Measurements from ENCODE around the gene EIF4G3. TPM values are rescaled to one million over a fixed set of nuclear protein-coding genes. Genes with fewer than 3 reads are reported as not detected.

The EIF4G3 gene
- total RNA-seq, 1 donor from 2014 or later, result 27.3 TPM

GRCh38 chr1:20837554-20838192 is 339.0 kb downstream of the EIF4G3 start:
- DNase-seq (ENCODE audit: low read depth), result no peak
- no peak for TF ChIP-seq CTCF (conservative IDR thresholded peaks at IDR 0.05; ENCODE audit: low read depth, low read length)
- no peak overlapping the region for H3K4me3 ChIP-seq (ENCODE audit: low read depth, low read length)

GRCh38 chr1:20836230-20836629 is 340.5 kb downstream of the EIF4G3 start:
- no peak for TF ChIP-seq CTCF (conservative IDR thresholded peaks at IDR 0.05; ENCODE audit: low read depth, low read length)
- DNase-seq (ENCODE audit: low read depth), result no peak
- H3K4me3 ChIP-seq (ENCODE audit: low read depth, low read length), result no peak overlapping the region

- no peak for DNase-seq (ENCODE audit: low read depth)
- no peak for TF ChIP-seq CTCF (conservative IDR thresholded peaks at IDR 0.05; ENCODE audit: low read depth, low read length)
- no peak overlapping the region for H3K4me3 ChIP-seq (ENCODE audit: low read depth, low read length)
Measured at GRCh38 chr1:20834780-20835179, 341.9 kb downstream of the EIF4G3 start.

- TF ChIP-seq CTCF (conservative IDR thresholded peaks at IDR 0.05; ENCODE audit: low read depth, low read length), result no peak
Measured at GRCh38 chr1:20834192-20834591, 342.5 kb downstream of the EIF4G3 start.

GRCh38 chr1:20830378-20830777 is 346.3 kb downstream of the EIF4G3 start:
- TF ChIP-seq CTCF (conservative IDR thresholded peaks at IDR 0.05; ENCODE audit: low read depth, low read length), result no peak
- no peak overlapping the region for H3K4me3 ChIP-seq (ENCODE audit: low read depth, low read length)
- no peak for DNase-seq (ENCODE audit: low read depth)

More at GRCh38 chr1:20834192-20834591, 342.5 kb downstream of the EIF4G3 start:
- DNase-seq (ENCODE audit: low read depth), result no peak
- no peak overlapping the region for H3K4me3 ChIP-seq (ENCODE audit: low read depth, low read length)

- no peak for TF ChIP-seq CTCF (conservative IDR thresholded peaks at IDR 0.05; ENCODE audit: low read depth, low read length)
- no peak overlapping the region for H3K4me3 ChIP-seq (ENCODE audit: low read depth, low read length)
Measured at GRCh38 chr1:20829946-20830345, 346.8 kb downstream of the EIF4G3 start.

GRCh38 chr1:20829531-20829930 is 347.2 kb downstream of the EIF4G3 start:
- no peak overlapping the region for H3K4me3 ChIP-seq (ENCODE audit: low read depth, low read length)
- no peak for DNase-seq (ENCODE audit: low read depth)
- TF ChIP-seq CTCF (conservative IDR thresholded peaks at IDR 0.05; ENCODE audit: low read depth, low read length), result no peak

More at GRCh38 chr1:20829946-20830345, 346.8 kb downstream of the EIF4G3 start:
- DNase-seq (ENCODE audit: low read depth), result no peak
